Measurements from ENCODE around the gene CX3CR1.
A peak's percentile ranks its signal among the peaks of the same experiment; 100 is the strongest.

CX3CR1 gene

DNA sequence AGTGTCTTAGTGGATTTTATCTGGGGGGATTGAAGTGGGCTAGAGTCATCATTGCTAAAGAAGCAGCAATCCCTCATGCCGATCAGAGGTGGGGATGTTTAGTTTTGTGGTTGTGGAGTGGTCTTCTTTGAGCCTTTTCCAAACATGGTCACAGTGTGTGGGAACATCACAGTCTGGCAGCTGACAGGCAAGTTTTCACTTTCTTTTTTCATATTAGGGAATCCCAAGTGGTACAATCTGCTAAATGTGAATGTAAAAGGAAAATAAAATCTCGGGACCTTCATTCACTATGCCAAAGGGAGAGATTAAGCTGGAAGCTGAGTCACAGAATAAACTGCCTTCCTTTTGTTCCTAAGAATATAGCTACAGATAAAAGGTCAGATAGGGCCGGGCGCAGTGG is 10.4 kb upstream of the CX3CR1 start:
- ATAC-seq: no peak
- no peak for TF ChIP-seq SNAI2 (CRISPR knock-in tag; IDR thresholded peaks at IDR 0.05)
- no peak for TF ChIP-seq OSR1 (CRISPR knock-in tag; IDR thresholded peaks at IDR 0.05)
- no peak for TF ChIP-seq TOX (CRISPR knock-in tag; IDR thresholded peaks at IDR 0.05; ENCODE audit: borderline replicate concordance)
- no peak for TF ChIP-seq ZFP3 (CRISPR knock-in tag; IDR thresholded peaks at IDR 0.05)
- TF ChIP-seq, protein P1, sequence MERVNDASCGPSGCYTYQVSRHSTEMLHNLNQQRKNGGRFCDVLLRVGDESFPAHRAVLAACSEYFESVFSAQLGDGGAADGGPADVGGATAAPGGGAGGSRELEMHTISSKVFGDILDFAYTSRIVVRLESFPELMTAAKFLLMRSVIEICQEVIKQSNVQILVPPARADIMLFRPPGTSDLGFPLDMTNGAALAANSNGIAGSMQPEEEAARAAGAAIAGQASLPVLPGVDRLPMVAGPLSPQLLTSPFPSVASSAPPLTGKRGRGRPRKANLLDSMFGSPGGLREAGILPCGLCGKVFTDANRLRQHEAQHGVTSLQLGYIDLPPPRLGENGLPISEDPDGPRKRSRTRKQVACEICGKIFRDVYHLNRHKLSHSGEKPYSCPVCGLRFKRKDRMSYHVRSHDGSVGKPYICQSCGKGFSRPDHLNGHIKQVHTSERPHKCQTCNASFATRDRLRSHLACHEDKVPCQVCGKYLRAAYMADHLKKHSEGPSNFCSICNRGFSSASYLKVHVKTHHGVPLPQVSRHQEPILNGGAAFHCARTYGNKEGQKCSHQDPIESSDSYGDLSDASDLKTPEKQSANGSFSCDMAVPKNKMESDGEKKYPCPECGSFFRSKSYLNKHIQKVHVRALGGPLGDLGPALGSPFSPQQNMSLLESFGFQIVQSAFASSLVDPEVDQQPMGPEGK (CRISPR knock-in tag; IDR thresholded peaks at IDR 0.05; ENCODE audit: borderline replicate concordance): no peak
- no peak for TF ChIP-seq ZNF70 (CRISPR knock-in tag; IDR thresholded peaks at IDR 0.05)
- no peak for TF ChIP-seq ISL1 (CRISPR knock-in tag; IDR thresholded peaks at IDR 0.05)

DNA sequence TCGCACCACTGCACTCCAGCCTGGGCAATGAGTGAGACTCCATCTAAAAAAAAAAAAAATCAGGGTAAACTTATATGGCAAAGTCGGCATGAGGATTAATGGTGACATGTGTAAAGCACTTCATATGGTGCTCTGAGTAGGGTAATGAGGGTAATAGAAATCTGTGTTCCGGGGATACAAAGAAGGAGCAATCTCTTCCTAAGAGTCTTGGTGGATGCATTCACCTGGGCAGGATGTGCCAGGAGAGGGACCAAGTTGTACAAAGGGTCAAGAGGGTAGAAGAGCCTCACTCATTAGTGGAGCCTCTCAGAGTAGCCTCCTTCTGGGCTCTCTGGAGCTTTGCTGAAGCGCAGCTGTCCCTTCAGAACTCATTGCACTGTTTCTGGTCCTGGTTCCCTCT is 9.3 kb upstream of the CX3CR1 start:
- no peak for ATAC-seq
- TF ChIP-seq, protein P1 (CRISPR knock-in tag; IDR thresholded peaks at IDR 0.05; ENCODE audit: borderline replicate concordance): no peak
- TF ChIP-seq TCF4 (CRISPR knock-in tag; IDR thresholded peaks at IDR 0.05; ENCODE audit: borderline replicate concordance) (no peak), ZFP30 (CRISPR knock-in tag; IDR thresholded peaks at IDR 0.05) (no peak), TOX (CRISPR knock-in tag; IDR thresholded peaks at IDR 0.05; ENCODE audit: borderline replicate concordance) (no peak), SNAI2 (CRISPR knock-in tag; IDR thresholded peaks at IDR 0.05) (no peak), RARB (CRISPR knock-in tag; IDR thresholded peaks at IDR 0.05) (no peak), OSR1 (CRISPR knock-in tag; IDR thresholded peaks at IDR 0.05) (no peak), ZC3H10 (CRISPR knock-in tag; IDR thresholded peaks at IDR 0.05) (no peak), ESRRG (CRISPR knock-in tag; IDR thresholded peaks at IDR 0.05) (no peak)
- TF ChIP-seq, protein P2, sequence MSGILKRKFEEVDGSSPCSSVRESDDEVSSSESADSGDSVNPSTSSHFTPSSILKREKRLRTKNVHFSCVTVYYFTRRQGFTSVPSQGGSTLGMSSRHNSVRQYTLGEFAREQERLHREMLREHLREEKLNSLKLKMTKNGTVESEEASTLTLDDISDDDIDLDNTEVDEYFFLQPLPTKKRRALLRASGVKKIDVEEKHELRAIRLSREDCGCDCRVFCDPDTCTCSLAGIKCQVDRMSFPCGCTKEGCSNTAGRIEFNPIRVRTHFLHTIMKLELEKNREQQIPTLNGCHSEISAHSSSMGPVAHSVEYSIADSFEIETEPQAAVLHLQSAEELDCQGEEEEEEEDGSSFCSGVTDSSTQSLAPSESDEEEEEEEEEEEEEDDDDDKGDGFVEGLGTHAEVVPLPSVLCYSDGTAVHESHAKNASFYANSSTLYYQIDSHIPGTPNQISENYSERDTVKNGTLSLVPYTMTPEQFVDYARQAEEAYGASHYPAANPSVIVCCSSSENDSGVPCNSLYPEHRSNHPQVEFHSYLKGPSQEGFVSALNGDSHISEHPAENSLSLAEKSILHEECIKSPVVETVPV (CRISPR knock-in tag; IDR thresholded peaks at IDR 0.05): no peak
- TF ChIP-seq, protein P3, sequence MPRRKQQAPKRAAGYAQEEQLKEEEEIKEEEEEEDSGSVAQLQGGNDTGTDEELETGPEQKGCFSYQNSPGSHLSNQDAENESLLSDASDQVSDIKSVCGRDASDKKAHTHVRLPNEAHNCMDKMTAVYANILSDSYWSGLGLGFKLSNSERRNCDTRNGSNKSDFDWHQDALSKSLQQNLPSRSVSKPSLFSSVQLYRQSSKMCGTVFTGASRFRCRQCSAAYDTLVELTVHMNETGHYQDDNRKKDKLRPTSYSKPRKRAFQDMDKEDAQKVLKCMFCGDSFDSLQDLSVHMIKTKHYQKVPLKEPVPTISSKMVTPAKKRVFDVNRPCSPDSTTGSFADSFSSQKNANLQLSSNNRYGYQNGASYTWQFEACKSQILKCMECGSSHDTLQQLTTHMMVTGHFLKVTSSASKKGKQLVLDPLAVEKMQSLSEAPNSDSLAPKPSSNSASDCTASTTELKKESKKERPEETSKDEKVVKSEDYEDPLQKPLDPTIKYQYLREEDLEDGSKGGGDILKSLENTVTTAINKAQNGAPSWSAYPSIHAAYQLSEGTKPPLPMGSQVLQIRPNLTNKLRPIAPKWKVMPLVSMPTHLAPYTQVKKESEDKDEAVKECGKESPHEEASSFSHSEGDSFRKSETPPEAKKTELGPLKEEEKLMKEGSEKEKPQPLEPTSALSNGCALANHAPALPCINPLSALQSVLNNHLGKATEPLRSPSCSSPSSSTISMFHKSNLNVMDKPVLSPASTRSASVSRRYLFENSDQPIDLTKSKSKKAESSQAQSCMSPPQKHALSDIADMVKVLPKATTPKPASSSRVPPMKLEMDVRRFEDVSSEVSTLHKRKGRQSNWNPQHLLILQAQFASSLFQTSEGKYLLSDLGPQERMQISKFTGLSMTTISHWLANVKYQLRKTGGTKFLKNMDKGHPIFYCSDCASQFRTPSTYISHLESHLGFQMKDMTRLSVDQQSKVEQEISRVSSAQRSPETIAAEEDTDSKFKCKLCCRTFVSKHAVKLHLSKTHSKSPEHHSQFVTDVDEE (CRISPR knock-in tag; IDR thresholded peaks at IDR 0.05): no peak
- TF ChIP-seq, protein P4, sequence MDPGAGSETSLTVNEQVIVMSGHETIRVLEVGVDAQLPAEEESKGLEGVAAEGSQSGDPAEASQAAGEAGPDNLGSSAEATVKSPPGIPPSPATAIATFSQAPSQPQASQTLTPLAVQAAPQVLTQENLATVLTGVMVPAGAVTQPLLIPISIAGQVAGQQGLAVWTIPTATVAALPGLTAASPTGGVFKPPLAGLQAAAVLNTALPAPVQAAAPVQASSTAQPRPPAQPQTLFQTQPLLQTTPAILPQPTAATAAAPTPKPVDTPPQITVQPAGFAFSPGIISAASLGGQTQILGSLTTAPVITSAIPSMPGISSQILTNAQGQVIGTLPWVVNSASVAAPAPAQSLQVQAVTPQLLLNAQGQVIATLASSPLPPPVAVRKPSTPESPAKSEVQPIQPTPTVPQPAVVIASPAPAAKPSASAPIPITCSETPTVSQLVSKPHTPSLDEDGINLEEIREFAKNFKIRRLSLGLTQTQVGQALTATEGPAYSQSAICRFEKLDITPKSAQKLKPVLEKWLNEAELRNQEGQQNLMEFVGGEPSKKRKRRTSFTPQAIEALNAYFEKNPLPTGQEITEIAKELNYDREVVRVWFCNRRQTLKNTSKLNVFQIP (CRISPR knock-in tag; IDR thresholded peaks at IDR 0.05; ENCODE audit: borderline replicate concordance, low read depth): no peak

DNA sequence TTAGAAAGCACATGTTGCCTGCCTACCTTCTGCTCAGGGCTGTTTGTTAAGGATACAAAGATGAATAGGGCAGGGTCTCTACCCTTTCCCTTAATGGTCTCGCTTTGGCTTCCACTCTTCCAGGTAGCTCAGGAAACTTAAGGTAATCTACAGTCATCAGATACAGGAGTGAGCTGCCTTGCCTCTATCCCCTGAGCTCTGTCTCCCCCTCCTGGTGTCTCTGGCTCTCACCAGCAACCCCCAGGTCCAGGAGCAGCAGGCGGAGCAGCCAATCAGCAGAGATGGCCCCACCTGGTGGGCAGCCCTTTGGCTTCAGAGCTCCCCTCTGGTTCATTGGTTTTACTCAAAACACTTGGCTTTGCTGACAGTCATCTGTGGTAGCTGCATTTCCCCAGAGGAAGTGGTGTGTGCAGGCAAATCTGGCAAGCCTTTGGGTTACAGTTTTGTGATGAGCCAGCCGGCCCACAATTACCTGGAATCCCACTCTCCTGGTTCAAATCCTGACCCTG is 8.5 kb upstream of the CX3CR1 start:
- ATAC-seq: peak; percentile 97
- TF ChIP-seq RARB (CRISPR knock-in tag; IDR thresholded peaks at IDR 0.05) (no peak), ZFP30 (CRISPR knock-in tag; IDR thresholded peaks at IDR 0.05) (no peak), ZNF70 (CRISPR knock-in tag; IDR thresholded peaks at IDR 0.05) (no peak), TOX (CRISPR knock-in tag; IDR thresholded peaks at IDR 0.05; ENCODE audit: borderline replicate concordance) (no peak), ARNTL (CRISPR knock-in tag; IDR thresholded peaks at IDR 0.05; ENCODE audit: borderline replicate concordance, low read depth) (no peak), OSR1 (CRISPR knock-in tag; IDR thresholded peaks at IDR 0.05) (no peak), CSDC2 (CRISPR knock-in tag; IDR thresholded peaks at IDR 0.05) (no peak), GLIS3 (CRISPR knock-in tag; IDR thresholded peaks at IDR 0.05) (no peak), BACH2 (CRISPR knock-in tag; IDR thresholded peaks at IDR 0.05; ENCODE audit: borderline replicate concordance) (no peak), ZNF8 (CRISPR knock-in tag; IDR thresholded peaks at IDR 0.05) (no peak), ZFP3 (CRISPR knock-in tag; IDR thresholded peaks at IDR 0.05) (no peak)
- TF ChIP-seq, protein P3 (CRISPR knock-in tag; IDR thresholded peaks at IDR 0.05): no peak
- TF ChIP-seq, protein P1 (CRISPR knock-in tag; IDR thresholded peaks at IDR 0.05; ENCODE audit: borderline replicate concordance): no peak
- TF ChIP-seq, protein P2 (CRISPR knock-in tag; IDR thresholded peaks at IDR 0.05): no peak
